HG03139 (cell line): ENCODE measurements around the gene CNN3.
A peak's percentile ranks its signal among the peaks of the same experiment; 100 is the strongest.

Experiments used
- ATAC-seq: cut with Tn5 transposase; IDR thresholded peaks from one replicate; pipeline ENCODE4 v1.9.1; 2021; ENCODE audit not compliant: unreplicated experiment

CNN3 gene

DNA sequence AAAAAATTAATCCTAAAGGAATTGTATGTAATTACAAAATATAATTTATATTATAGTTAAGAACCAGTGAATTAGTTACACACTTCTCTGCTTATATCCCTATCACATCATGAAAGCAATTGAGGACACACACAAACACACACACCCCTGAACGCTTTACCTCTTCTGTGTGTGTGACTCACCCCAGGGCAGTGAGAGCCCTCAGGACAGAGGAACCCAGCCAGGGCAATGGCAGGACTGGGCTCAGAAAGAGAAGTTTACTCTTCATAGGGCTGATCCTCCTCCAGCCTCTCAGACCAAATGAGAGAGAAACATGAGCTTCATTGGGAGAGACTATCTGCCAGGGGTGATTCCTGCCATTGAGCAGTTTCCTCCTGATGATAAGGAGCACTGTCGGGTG lies 68.6 kb downstream of the CNN3 start:
- no peak for ATAC-seq

DNA sequence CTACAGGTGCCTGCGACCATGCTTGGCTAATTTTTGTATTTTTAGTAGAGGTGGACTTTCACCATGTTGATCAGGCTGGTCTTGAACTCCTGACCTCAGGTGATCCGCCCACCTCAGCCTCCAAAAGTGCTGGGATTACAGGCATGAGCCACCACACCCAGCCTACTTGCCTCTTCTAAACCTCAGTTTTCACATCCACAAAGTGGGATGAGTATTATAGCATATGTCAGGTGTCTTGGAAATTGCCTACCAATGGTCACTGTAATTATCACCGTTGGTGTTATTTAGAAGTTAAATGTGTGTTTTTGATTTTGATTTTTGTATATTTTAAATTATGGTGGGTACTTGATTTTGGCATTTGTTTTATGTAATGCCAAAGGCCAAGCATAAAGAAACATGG lies 70.0 kb downstream of the CNN3 start:
- no peak for ATAC-seq

DNA sequence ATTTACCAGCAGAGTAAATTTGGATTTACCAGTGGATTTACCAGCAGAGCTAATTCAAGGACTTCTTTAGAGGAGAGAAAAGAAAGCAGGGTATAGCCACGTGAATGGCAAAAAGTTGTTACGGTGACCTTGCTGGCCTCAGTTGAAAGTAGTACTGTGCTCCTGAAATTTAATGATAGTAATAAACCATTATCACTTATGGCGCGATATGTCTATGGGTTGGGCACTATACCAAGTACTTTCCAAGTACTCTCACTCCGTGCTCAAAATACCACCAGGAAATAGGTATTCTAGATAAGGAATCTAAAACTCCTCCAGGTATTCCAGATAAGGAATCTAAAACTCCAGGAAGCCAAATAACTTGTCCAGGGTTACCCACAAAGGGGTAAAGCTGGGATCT lies 70.9 kb downstream of the CNN3 start:
- no peak for ATAC-seq

DNA sequence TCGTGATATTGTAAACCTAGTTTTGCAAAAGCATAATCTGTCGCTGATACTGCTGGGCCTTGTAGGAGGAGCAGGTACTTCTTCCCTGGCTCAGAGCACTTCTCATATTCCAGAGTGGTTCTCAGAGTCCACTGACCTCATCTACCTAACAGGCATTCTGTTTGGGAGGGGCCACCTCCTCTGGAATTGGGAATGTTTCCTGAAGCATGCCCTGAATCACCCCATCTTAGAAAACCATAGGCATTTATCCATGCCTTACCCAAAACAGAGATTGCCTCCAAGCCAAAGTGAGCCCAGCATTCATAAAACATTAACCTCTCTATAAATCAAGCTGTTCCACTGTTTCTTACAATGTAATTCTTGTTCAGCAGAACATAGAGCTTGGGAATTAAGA lies 71.6 kb downstream of the CNN3 start:
- no peak for ATAC-seq

DNA sequence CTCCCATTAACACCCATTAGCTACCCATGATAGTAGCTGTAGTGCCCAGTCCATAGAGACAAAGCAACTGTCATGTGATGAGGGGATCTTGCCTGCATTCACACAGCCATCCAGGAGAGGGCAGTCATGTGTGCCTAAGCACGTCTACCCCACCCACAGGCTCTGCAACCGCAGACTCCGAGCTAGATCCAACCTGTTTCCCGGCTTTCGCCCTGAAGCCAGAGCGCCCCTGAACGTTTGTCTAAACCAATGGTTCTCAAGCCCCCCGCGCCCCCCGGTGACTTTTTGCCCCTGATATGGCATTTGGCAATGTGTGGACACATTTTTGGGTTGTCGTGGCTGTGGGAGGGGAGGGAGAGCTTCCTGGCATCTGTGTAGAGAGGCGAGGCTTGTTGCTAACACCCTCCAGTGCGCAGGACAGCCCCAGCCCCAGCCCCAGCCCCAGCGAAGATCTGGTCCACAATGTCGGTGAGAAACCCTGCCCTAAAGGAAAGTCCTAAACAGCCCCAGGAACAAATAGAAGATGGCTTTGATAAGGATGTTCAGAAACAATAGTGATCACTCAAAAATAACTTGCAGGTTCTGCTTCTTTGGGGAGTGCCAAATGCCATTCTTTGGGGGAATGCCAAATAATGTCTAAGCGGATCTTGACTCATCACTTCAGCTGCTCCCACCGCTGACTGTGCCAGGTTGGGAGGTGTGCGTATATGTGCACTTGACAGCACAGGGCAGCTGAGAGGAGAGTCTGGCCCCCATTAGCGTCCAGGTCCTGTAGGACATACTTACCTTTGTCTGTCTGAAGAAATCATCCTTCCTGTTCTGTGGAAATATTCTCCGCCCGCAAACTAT lies 72.2 kb downstream of the CNN3 start:
- ATAC-seq, result peak; percentile 97

DNA sequence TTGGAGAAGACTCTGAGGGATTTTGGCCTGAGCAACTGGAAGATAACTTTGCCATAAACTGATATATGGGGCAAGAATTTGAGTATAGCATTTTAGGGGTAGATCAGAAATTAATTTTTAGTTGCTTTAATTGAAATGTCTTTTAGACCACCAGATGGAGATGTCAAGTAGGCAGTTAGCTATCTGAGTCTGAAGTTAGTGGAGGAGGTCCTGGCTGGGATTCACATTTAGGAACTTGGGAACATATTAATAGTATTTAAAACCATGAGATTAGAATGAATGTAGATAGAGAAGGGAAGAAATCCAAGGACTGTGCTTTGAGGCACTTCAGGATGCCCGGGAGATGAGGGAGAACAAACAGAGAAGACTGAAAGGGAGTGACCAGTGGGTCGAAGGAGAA lies 74.1 kb downstream of the CNN3 start:
- no peak for ATAC-seq

DNA sequence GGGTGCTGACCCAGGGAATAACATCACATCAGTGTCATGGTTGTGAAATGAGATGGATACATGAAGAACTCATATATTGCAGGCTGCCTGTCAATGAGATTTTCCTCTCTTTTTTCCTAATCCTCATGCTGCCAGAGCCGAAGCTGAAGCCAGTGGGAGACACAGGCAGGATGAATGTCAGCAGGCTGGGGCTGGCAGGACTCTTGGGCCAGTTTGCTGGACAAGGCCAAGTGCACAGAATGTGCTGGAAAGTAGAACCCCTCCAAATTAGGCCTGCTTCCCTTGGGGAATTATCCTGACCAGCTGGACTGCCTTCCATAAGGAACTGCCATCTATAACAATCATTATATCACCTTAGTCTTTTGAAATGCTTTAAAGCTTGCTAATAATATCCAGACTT lies 75.3 kb downstream of the CNN3 start:
- ATAC-seq, result no peak
